GM12865 (cell line): ENCODE results near the gene LRRC8B.

Experiments used
- DNase-seq: peaks from one replicate; pipeline ENCODE4 v3.0.0; 2010; ENCODE audit warnings: low read depth
- H3K4me3 ChIP-seq: 2 replicates; pipeline ENCODE4 v1.5.1; 2011; ENCODE audit warnings: mild to moderate bottlenecking, low read depth, low read length, control low read depth
- CTCF ChIP-seq: IDR thresholded peaks from 2 replicates; pipeline ENCODE4 v1.5.1; 2011; ENCODE audit warnings: low read length, control low read depth, low read depth, inconsistent platforms; ENCODE audit not compliant: insufficient read depth; ENCODE audit errors: missing control alignments

LRRC8B gene

GRCh38 chr1:89532228-89532627 is 7.6 kb downstream of the LRRC8B start:
- no peak overlapping the region for H3K4me3 ChIP-seq
- DNase-seq = no peak
- no peak for TF ChIP-seq CTCF

- no peak for TF ChIP-seq CTCF
Measured at GRCh38 chr1:89532866-89533265, 8.2 kb downstream of the LRRC8B start.

GRCh38 chr1:89535537-89535936 is 10.9 kb downstream of the LRRC8B start:
- no peak overlapping the region for H3K4me3 ChIP-seq
- DNase-seq = no peak
- no peak for TF ChIP-seq CTCF

More at GRCh38 chr1:89532866-89533265, 8.2 kb downstream of the LRRC8B start:
- DNase-seq = no peak
- H3K4me3 ChIP-seq = no peak overlapping the region

- DNase-seq = no peak
- no peak for TF ChIP-seq CTCF
Measured at GRCh38 chr1:89536555-89537341, 12.1 kb downstream of the LRRC8B start.

GRCh38 chr1:89538361-89538760 is 13.7 kb downstream of the LRRC8B start:
- no peak for TF ChIP-seq CTCF
- DNase-seq = no peak

More at GRCh38 chr1:89536555-89537341, 12.1 kb downstream of the LRRC8B start:
- H3K4me3 ChIP-seq = no peak overlapping the region

DNA sequence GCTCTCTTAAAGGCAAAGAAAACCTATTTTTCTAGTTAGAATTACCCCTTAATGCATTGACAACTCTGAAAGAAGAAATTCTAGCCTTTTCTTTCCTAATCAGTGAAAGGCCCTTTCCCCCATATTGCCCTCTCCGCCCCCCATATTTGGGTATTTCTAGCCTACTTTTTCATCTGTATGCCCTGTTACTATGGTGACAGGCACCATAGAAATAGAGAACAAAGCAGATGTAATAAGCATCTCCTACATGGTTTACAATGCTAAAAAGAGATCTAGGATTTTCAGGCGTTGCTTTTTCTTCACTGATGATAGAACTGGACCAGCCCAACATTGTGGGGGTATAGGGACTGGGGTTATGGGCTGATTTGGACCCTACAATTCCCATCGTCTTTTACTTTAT is 14.5 kb downstream of the LRRC8B start:
- H3K4me3 ChIP-seq = no peak overlapping the region
- DNase-seq = no peak
- TF ChIP-seq CTCF = no peak

More at GRCh38 chr1:89538361-89538760, 13.7 kb downstream of the LRRC8B start:
- no peak overlapping the region for H3K4me3 ChIP-seq
